GM13977 (cell line): Measurements from ENCODE around the gene DDIT3.
"Not testable (repeated sequence)": the region's sequence is repeated elsewhere in the genome, so short reads cannot be mapped to it uniquely, and the experiment has no call there.

Source experiments
- DNase-seq: peaks from one replicate; pipeline ENCODE4 v3.0.0; 2012; ENCODE audit warnings: low spot score
- in situ Hi-C: fragments of 300-500 bp; cut with MboI; formaldehyde crosslinking; loops from one replicate; pipeline ENCODE4 v1.12.0; 2022; ENCODE audit warnings: low sequenced_read_pairs, low pct_unique_long_range_greater_than_20kb, mixed read lengths, inconsistent platforms; ENCODE audit not compliant: unreplicated experiment
- TF ChIP-seq, protein P1 (sequence below): IDR thresholded peaks from 2 replicates; pipeline ENCODE4 v1.5.1; 2012; ENCODE audit warnings: mild to moderate bottlenecking, control low read depth; ENCODE audit not compliant: insufficient read depth; ENCODE audit errors: extremely low read depth, missing control alignments

Gene DDIT3

DNA sequence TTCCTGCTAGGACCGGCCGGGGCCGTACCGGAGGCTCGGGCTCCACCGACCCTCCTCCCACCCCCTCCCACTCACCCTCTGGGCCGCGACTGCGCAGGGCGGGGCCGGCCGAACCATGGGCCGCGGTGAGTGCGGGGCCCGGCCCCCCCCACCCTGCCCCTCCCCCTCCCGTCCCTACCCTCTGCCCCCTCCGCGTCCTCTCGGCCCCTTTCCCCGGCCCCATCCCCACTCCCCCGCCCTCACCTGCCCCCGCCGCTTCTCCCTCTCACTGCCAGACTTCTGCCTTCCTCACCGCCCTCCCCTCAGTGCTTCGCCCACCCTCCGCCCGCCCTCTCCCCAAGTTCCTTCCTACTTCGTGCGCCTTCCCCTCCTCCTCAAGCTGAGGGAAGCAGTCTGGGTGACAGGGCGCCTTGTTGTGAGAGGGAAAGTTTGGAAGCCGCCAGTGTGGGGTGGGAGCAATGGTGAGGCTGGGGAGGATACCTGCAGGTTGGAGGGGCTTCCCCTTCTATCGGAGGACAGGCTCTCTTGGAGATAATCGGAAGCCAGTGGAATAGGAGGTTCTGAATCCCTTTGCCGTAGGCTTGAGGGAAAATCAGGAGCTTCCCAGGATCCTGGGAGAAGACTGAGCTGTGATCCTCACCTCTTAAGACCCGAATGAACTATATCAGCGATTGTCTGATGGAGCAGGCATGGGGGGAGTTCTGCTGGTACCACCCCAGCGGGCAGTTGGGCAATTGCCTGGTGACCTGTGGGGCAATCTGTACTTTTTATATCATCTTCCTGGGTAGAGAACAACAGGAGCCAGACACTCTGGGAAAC, 2.8 kb upstream of the DDIT3 start:
- DNase-seq: no peak
- in situ Hi-C loops: no loop called here
- TF ChIP-seq, protein P1, sequence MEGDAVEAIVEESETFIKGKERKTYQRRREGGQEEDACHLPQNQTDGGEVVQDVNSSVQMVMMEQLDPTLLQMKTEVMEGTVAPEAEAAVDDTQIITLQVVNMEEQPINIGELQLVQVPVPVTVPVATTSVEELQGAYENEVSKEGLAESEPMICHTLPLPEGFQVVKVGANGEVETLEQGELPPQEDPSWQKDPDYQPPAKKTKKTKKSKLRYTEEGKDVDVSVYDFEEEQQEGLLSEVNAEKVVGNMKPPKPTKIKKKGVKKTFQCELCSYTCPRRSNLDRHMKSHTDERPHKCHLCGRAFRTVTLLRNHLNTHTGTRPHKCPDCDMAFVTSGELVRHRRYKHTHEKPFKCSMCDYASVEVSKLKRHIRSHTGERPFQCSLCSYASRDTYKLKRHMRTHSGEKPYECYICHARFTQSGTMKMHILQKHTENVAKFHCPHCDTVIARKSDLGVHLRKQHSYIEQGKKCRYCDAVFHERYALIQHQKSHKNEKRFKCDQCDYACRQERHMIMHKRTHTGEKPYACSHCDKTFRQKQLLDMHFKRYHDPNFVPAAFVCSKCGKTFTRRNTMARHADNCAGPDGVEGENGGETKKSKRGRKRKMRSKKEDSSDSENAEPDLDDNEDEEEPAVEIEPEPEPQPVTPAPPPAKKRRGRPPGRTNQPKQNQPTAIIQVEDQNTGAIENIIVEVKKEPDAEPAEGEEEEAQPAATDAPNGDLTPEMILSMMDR: no peak

DNA sequence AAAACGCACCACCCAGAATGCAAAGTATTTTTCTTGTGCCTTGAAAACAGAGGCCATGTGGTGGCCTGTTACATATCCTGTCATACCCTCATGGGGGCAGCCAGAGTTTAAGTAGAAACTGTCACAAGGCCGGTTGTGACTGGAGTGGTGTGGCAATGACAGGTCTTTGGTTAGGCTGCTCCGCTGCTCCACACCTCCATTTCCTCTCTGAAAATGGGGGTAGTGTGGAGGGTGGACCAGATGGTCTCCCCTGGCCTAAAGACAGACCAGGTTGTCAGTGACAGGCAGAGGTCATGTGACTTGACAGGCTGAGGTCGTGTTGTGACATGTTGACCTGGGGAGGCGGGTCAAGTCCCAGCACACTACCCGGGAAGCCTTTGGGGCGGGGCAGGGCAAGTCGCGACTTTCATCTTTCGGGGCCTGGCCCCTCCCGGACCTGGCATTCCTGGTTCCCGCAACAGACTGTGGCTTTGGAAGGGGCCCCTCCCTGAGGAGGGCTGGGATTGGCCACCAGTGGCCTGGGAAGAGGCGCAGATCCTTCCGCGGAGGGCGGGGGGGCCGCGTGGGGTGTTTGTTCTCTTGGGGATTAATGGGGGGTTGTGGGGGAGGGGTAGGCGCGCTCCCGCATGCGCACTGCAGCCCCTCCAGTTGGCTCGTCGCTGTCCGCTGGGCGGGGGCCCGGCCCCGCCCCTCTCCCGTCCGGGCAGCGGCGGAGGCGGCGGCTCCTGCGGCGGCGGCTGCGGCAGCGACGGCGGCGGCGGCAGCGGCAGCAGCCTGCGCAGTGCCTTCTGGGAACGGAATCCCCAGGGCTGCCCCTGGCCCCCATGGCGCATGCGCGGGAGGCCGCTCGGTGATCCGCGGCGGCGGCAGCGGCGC, 1.9 kb upstream of the DDIT3 start, which contains the start of gene MBD6:
Gene MBD6 (plus strand): TSS at position 814 of the 876 bp plus-strand sequence. CDS start 1,480 bp downstream, outside the sequence.
- in situ Hi-C loops: no loop called here
- TF ChIP-seq, protein P1: no peak
- peak; percentile 99 for DNase-seq

DNA sequence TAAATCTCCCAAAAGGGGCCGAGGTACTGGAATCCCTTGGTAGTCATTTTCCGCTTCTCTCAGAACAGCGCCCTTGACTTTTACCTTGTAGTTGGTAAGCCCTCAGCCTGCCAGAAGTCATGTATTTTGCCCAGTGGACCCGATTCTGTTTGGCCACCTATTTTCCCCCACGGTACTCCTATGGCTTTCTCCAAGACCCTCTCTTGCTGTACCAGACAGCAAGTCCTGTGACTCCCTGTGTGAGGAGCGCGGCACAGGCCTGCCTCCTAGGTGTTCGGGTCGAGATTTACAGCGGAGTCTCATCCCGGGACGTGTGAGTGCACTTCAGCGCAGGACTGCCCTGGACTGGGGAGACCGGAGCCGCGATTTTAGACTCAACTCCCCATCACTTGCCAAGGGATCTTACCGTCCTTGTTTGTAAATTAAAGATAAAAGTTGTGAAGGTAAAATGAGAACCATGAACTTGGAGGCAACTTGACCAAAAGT, 1.3 kb upstream of the DDIT3 start:
- no peak for DNase-seq
- in situ Hi-C loops: no loop called here
- TF ChIP-seq, protein P1: no peak

DNA sequence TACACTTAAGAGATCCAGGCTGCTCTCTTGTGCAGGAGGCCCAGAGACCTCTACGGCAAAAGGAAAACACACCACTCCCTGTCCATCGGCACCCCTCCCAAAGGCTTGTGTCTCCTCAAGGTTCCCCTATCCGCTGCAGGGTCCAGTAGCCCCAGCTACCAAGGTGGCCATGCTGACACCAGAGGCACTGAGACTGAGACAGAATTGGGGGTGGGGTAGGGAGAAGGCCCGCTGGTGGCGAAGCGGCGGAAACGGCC, 590 bp downstream of the DDIT3 start:
- DNase-seq: no peak
- TF ChIP-seq, protein P1: no peak
- in situ Hi-C loops: no loop called here

DNA sequence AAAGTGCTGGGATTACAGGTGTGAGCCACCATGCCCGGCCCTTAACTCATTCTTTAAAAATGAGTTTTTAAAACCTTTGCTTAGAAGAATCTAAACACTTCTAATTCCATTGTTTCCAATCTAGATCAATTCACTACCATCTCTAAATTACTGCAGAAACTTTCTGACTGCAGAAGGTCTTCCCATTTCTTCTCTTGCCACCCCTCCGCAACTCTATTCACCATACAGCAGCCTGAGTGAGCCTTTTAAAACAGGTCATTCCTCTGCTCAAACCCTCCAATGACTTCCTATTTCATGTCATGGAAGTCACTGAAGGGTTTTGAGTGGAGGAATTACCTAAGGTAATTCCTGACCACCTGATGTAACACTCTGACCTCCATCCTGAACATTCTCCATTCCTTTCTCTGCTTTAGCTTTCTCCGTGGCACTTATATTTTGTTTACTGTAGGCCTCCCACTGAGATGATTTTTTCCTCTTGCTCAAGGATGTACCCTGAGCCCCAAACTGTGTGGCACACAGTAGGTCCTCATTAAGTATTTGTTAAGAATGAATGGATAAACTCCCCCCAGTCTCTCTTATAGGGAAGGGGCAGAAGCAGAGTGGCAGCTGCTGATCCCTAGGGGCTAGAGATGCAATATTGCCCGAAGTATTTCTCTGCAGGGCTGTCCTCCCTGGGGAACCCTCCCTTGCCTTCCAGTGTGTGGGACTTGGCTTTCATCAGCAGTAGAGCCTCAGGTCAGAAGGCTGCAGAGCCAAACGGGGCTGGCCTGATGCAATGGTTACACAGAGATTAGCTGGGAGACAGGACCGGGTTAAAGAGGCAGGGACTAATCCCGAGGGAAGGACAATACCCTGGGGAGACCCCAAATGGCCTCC, 1.2 kb downstream of the DDIT3 start:
- in situ Hi-C loops: no loop called here
- no peak for DNase-seq
- TF ChIP-seq, protein P1: no peak

DNA sequence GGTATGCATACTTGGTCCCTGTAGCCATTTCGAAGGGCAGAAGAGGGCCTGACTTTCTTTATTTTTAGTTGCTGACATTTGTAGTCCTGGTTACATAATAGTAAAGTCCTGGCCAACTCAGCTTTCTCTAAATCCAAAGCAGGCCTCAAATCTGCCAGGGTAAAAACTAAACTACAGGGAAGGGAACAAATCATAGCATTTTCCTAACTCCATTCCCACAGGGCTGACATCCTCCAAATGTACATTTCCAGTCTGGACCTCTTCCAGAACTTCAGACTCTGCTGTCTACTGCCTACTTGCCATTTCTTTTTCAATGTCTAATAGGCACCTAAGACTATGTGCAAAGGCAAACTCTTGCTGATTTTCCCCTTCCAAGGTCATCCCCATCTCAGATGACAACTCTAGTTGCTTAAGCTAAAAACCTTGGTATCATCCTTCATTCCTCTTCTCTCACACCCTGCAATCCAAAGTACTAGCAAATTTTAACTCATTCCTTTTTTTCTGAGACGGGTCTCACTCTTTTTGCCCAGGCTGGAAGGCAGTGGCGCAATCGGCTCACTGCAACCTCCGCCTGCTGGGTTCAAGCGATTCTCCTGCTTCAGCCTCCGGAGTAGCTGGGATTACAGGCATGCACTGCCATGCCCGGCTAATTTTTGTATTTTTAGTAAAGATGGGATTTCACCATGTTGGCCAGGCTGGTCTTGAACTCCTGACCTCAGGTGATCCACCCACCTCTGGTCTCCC, 2.0 kb downstream of the DDIT3 start:
- DNase-seq: no peak
- in situ Hi-C loops: no loop called here
- TF ChIP-seq, protein P1: no peak

DNA sequence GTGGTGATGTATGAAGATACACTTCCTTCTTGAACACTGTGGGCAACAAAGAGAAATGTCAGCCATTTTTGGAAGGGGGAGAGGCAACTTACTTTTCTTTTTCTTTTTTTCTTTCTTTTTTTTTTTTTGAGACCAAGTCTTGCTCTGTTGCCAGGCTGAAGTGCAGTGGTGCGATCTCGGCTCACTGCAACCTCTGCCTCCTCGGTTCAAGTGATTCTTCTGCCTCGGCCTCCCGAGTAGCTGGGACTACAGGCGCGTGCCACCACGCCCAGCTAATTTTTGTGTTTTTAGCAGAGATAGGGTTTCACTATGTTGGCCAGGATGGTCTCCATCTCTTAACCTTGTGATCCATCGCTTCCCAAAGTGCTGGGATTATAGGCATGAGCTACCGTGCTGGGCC, 2.6 kb downstream of the DDIT3 start:
- DNase-seq, in situ Hi-C loops: not testable (repeated sequence)
